ENCODE data around the gene EHBP1.
A peak's percentile ranks its signal among the peaks of the same experiment; 100 is the strongest.
"Not testable (repeated sequence)": the region's sequence is repeated elsewhere in the genome, so short reads cannot be mapped to it uniquely, and the experiment has no call there.

Gene EHBP1

DNA sequence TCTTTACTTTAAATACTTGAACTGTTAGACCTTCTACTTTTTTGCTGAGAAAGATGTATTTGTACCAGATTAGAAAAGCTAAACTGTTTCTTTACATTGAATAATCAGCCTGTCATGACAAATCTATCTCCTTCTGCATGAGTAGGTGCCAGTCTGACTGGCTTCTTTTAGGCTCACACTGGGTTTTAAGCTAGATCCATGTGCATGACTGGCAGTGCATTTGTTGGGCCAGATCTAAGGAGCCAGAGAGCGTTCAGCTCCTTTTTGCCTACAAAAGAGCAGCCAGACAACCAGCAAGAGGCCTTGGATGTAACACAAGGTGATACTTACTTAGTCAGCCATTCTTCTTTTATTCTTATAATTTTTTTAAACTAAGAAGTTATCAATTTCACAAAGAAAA, 263.2 kb downstream of the EHBP1 start:
- DNase-seq: no peak

- no peak for DNase-seq
Measured at GRCh38 chr2:62971936-62972335, 266.4 kb downstream of the EHBP1 start.

GRCh38 chr2:62972601-62973000, 267.1 kb downstream of the EHBP1 start:
- no peak for DNase-seq

- DNase-seq: no peak
Measured at GRCh38 chr2:62974999-62975398, 269.5 kb downstream of the EHBP1 start.

DNA sequence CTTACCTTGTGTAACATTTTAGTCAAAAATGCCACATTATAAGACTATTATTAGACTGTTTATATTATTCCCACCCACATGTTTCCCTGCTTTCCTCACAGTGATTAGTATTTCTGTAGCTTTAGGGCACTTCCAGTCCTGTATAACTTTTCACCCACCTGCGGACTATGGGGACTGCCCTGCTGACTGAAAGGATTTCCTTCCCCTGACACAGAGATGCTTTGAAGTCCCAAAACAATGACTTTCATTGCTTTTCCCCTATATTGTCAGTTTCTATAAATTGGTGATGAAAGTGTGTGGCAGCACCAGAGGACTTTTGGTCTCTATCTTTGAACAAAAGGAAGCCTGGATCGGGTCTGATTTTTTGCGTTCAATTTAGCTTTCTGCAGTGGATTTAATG, 286.1 kb downstream of the EHBP1 start:
- no peak for DNase-seq

DNA sequence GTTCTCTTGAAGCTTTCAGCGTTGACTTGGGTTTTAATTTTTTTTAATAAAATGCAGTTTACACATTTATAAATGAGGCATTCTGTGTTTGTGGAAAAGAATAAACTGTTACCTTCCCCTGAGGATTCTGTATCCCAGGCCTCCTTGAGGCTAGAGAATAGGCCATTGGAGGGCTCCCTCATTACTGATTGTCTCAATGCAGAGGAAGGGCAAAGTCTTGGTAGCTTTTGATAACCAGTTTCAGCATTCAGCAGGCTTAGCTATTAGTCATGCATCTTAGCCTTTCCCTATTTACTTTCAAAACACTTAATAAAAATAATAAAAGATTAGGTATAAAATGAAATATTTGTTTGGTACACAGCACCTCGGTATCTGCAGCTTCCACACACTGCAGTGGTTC, 287.0 kb downstream of the EHBP1 start:
- no peak for DNase-seq

- no peak for DNase-seq
Measured at GRCh38 chr2:62994206-62994605, 288.7 kb downstream of the EHBP1 start.

GRCh38 chr2:62996534-62997186, 291.1 kb downstream of the EHBP1 start:
- no peak for DNase-seq

GRCh38 chr2:62998949-62999348, 293.4 kb downstream of the EHBP1 start:
- no peak for DNase-seq

GRCh38 chr2:62999905-63000304, 294.4 kb downstream of the EHBP1 start:
- DNase-seq: no peak

DNA sequence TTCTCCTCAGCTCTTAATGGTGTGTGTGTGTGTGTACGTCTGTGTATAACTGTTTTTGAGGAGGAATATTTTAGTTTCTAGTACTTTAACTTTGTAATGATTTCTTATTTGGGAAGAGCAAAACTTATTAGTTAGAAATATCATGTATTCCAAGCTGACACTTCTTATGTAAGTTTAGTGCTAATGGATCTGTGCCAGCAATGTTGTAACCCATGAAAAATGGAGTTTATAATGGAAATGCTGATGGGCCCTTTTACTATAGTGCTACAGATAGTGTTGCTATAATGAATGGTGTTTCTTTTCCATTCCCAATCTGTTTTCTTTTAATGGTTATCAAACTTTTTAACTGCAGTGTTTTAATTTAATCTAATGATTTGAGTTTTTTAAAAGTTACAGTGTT, 295.3 kb downstream of the EHBP1 start:
- no peak for DNase-seq

DNA sequence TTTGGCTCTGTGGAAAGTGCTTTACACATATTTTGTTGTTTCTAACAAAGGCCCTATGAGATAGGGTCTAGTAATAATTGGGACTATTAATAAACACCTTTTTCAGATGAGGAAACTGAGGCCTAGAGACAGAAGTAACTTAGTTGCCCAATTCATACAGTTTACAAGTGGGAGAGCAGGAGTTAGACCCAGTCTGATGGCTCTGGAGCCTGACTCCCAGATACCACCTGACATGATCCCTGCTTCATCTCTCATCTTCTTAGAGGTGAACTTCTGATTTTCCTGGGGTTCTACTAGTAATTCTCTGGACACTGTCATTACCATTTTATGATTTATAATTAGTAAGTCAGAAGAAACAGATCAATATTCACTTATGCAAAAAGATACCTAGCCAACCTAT, 296.1 kb downstream of the EHBP1 start:
- no peak for DNase-seq

GRCh38 chr2:63003351-63003750, 297.8 kb downstream of the EHBP1 start:
- DNase-seq: no peak

DNA sequence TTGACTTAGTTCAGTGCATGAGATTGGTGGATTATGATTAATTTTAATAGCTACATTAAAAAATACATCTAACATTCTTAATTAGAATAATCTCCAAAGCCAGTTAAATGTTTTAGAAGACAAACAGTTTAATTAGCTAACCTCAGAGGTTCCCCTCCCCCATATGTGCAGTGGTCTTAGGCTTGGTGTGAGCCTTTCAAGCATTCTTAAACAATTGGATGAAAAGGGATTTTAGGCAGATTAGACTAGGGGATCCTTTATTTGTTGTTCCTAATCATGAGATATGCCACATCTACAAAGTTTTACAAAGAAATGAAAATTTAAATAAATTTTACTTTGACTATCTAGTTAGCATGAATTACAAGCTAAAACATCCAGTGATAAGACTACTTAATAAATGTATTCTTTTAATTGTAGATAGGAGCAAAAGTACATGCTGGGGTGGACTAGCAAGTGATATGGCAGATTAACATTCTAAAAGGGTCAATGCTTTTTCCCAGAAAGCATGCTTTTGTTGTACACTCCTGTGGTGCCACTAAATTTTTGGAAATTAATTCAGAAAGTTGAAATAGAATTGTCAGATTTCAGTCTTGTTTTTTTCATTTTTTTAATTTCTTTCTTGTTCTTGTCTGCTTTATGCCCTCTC, 302.4 kb downstream of the EHBP1 start:
- DNase-seq: no peak

GRCh38 chr2:63008838-63009237, 303.3 kb downstream of the EHBP1 start:
- DNase-seq: no peak

DNA sequence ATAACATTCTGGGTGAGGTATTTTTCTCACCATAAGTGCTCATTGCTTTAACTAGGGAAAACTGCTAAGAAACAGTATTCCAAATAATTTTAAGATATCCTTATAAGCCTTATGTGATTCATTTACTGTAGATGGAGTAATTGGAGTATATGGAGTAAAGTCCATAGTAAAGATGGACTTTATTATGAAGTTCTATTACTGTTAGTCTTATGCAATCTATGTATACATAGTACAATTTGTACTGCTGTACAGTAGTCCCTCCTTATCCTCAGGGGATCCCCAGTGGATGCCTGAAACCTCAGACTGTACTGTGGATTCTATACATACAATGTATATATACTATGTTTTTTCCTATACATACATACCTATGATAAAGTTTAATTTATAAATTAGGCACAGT, 304.0 kb downstream of the EHBP1 start:
- no peak for DNase-seq

DNA sequence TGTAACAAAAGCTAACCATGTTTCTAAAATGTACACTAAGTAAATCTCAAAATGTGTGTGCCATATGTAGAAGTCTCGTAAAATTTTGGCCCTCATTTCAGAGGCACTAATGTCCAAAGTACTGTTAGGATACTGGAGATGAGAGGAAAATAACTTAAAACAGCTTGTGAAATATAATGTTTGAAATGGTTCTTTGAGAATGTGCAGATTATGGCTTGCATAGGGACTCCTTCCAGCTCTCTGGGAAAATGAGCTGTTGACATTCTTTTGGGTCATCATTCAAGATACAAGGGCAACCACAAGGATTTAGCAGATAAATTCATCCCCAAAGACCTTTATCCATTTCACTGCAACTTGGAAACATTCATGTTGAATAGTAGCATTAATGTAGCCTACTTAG, 307.0 kb downstream of the EHBP1 start:
- DNase-seq: peak; percentile 81

GRCh38 chr2:63013438-63013837, 307.9 kb downstream of the EHBP1 start:
- DNase-seq: no peak

- DNase-seq: no peak
Measured at GRCh38 chr2:63015389-63015788, 309.9 kb downstream of the EHBP1 start.

- no peak for DNase-seq
Measured at GRCh38 chr2:63018439-63018838, 312.9 kb downstream of the EHBP1 start.

DNA sequence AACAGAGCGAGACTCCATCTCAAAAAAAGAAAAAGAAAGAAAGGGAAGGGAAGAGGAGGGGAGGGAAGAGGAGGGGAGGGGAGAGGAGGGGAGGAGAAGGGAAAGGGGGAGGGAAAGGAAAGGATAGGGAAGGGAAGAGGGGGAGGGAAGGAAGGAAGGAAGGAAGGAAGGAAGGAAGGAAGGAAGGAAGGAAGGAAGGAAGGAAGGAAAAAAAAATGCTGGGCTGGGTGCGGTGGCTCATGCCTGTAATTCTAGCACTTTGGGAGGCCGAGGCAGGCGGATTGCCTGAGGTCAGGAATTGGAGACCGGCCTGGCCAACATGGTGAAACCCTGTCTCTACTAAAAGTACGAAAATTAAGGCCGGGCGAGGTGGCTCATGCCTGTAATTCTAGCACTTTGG, 314.2 kb downstream of the EHBP1 start:
- not testable (repeated sequence) for DNase-seq

DNA sequence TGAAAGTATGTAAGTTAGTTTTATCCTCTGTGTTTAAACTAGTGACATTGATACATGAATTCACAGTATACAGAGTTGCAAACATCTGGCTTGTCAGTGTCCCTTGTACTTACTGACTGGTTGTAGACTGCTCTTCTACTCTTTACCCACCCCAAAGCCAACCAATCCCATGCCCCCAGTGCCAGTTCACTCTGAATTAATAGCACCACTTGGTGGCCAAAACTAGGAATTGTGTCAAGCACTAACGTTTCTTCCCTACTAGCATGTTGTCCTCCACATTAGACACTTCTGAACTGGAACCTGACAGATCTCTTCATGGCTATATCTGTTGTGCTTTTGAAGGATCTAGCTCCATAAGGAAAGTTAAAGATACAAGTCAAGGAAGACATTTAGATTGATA, 317.9 kb downstream of the EHBP1 start:
- peak; percentile 28 for DNase-seq

DNA sequence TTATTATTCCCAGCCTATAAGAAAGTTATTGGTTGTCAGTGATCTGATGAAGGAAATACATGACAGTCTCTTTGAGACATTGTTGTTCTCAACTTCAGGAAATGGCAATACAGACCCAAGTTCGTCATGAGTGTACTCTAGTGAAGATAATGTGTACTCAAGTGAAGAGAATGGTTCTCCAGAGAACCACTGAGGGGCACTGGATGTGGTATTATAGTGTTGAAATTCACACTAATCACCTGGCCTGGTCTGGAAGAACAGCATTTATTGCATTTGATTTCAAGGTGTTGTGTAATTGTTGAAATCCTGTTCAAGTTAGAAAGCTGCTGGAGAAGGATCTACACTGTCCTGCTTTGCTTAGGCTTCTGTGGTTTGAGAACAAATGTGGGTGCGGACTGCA, 321.7 kb downstream of the EHBP1 start:
- no peak for DNase-seq

DNA sequence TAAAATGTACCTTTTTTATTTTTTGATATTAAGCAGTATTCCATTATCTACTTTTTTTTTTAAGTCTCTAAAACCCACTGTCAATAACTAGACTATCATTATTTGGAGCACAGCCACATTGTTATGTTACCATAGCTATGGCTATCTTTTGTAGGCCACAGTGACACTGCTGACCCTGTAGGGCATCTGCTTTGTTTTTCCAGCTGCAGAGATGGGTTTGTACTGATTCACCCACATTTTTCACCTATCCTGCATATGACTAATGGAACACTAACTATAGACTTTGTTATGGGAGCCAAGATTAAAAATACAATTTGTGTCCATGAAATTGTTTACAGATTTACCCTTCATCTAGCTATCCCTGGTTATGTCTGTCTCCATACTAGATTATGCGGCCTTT, 323.5 kb downstream of the EHBP1 start:
- DNase-seq: no peak

- DNase-seq: no peak
Measured at GRCh38 chr2:63034526-63034925, 329.0 kb downstream of the EHBP1 start.
